Stomach (tissue), 9 donors: ENCODE data around the gene CDH2. TPM values are rescaled to one million over a fixed set of nuclear protein-coding genes. Genes with fewer than 3 reads are reported as not detected.

Source experiments
- DNase-seq, 2 donors: peaks; one replicate each; pipeline versions ENCODE4 v3.0.0 to v3.0.0-alpha.2; 2013 to 2019
- H3K27ac ChIP-seq, 5 donors: fragments of 200-600 bp in 4 of 5; sonication (generic) in 4 of 5; one replicate each; pipeline ENCODE4 v1.5.1; 2013 to 2019; ENCODE audit warnings: mild to moderate bottlenecking in 1 of 5, moderate library complexity in 1 of 5
- H3K27me3 ChIP-seq, 3 donors: fragments of 200-600 bp; sonication (generic); one replicate each; pipeline ENCODE4 v1.5.1; 2017 to 2019; ENCODE audit warnings: mixed run types in 1 of 3
- H3K36me3 ChIP-seq, 4 donors: fragments of 200-600 bp; sonication (generic); 1 replicate in 3 of 4; 2 replicates in 1 of 4; pipeline ENCODE4 v1.5.1; 2016 to 2019
- H3K4me1 ChIP-seq, 4 donors: fragments of 200-600 bp; sonication (generic); one replicate each; pipeline ENCODE4 v1.5.1; 2016 to 2019
- H3K4me3 ChIP-seq, 4 donors: fragments of 200-600 bp; sonication (generic) in 3 of 4; one replicate each; pipeline ENCODE4 v1.5.1; 2016 to 2019; ENCODE audit warnings: mild to moderate bottlenecking in 1 of 4
- H3K9me3 ChIP-seq, 4 donors: fragments of 200-600 bp; sonication (generic); one replicate each; pipeline ENCODE4 v1.5.1; 2016 to 2019
- CTCF ChIP-seq, 7 experiments: fragments of 450-650 bp in 4 of 7; fragments of 200-600 bp in 3 of 7; sonication (generic) in 3 of 7; IDR thresholded peaks; one replicate each; pipeline ENCODE4 v1.5.1; 2016 to 2019; ENCODE audit warnings: antibody characterized with exemption in 7 of 7, control low read depth in 2 of 7, mild to moderate bottlenecking in 1 of 7
- EP300 ChIP-seq: sonication (generic); formaldehyde crosslinking; IDR thresholded peaks from one replicate; pipeline ENCODE4 v1.6.1; 2017; ENCODE audit warnings: antibody characterized with exemption
- POLR2A ChIP-seq, 4 donors: fragments of 450-650 bp; IDR thresholded peaks; one replicate each; pipeline ENCODE4 v1.6.1; 2016; ENCODE audit warnings: antibody characterized with exemption in 4 of 4, control low read depth in 2 of 4, mild to moderate bottlenecking in 1 of 4, moderate library complexity in 1 of 4
- POLR2AphosphoS5 ChIP-seq, 3 donors: sonication (generic); formaldehyde crosslinking; IDR thresholded peaks; one replicate each; pipeline ENCODE4 v1.6.1; 2016; ENCODE audit warnings: antibody characterized with exemption in 3 of 3
- WGBS, 5 donors: extraction: QIAGEN DNeasy Blood & Tissue Kit in 3 of 5; methylation state at CpG; one replicate each; pipeline versions ENCODE4 v1.1.5 to v1.1.7; 2013 to 2018; 5-methylcytosine and 5-hydroxymethylcytosine counted together
- intact Hi-C: fragments of 100-400 bp; cut with DNase I; formaldehyde crosslinking; loops from one replicate; pipeline ENCODE4 v1.15.1; 2023; ENCODE audit warnings: low total_unique reads
- polyA plus RNA-seq, 3 donors: library from polyadenylated mRNA; stranded (reverse); fragments of 200-250 nt; gene quantifications; one replicate each; pipeline ENCODE4 v1.2.3, GENCODE V29; 2013
- total RNA-seq, 5 donors: library from RNA; depleted of rRNA; stranded (reverse); fragments of >200 nt; gene quantifications; one replicate each; pipeline versions ENCODE4 v1.1.0 to v1.2.3, GENCODE V29; 2014 to 2016
- donor health status: healthy with polysubstance abuse.
- donor health status: Bipolar disorder and iron deficiency.
- donor health status: healthy.

Gene CDH2
- total and polyA plus RNA-seq, 8 donors: 0.58 to 21.9 (median 5.7) TPM

DNA sequence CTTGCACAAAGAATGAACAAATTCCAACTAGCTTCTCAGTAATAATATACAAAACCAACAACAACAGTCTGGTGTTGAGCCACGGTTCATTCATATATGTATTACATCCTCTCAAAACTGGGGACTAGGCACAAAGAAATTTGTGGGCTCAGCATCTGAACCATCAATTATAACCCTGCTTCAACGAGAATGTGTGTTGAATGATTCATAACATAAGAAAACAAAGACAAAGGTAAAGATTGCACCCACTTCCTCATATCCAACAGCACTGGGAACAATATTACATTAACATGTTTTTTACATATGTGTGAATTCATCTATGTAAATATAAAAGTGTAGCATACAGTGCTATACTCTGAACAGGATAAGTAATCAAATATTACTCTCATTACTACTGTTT, 144.8 kb downstream of the CDH2 start:
- Histone ChIP-seq H3K4me3 (no peak overlapping the region), H3K9me3 (no peaks in the 10 kb centered on the region), H3K27ac (no peak overlapping the region), H3K36me3 (no peaks in the 10 kb centered on the region), H3K27me3 (no peaks in the 10 kb centered on the region), H3K4me1 (no peaks in the 10 kb centered on the region)
- WGBS, 5 donors: 39 to 53% (median 47%) methylated on average over 2 of the region's 2 CpGs
- DNase-seq: no peak
- intact Hi-C loops: no loop called here
- TF ChIP-seq EP300 (no peak), CTCF (IDR thresholded peaks at IDR 0.05) (no peak), POLR2A (IDR thresholded peaks at IDR 0.05) (no peak)

GRCh38 chr18:28030458-28030857, 146.5 kb downstream of the CDH2 start:
- intact Hi-C loops: no loop called here
- no peaks in the 10 kb centered on the region for H3K36me3 ChIP-seq
- no peak overlapping the region for H3K4me3 ChIP-seq
- no peaks in the 10 kb centered on the region for H3K4me1 ChIP-seq
- TF ChIP-seq POLR2AphosphoS5 (IDR thresholded peaks at IDR 0.05) (no peak), POLR2A (IDR thresholded peaks at IDR 0.05) (no peak), CTCF (IDR thresholded peaks at IDR 0.05) (no peak), EP300 (no peak)
- no peaks in the 10 kb centered on the region for H3K9me3 ChIP-seq
- WGBS, 5 donors: 88 to 96% (median 92%) methylated on average over 1 of the region's 1 CpG
- H3K27me3 ChIP-seq: no peaks in the 10 kb centered on the region
- no peak for DNase-seq
- no peak overlapping the region for H3K27ac ChIP-seq

DNA sequence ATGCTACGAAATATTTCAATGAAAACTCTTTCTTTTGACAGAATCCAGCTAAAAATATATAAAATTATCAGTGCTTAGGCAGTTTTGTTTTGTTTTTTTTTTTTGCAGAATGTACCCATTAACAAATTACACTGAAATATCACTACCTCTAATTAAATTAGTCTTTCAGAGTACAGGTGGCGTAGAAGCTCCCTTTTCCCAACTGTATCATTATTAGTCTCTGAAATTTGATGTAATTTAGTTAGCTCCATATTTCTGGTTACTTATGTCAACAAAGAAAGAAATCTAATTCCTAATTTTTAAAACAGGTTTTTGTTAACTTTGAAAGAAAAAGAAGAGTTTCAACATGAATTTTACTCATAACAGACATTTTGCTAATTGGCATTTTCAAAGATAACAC, 149.2 kb downstream of the CDH2 start:
- DNase-seq: no peak
- H3K4me3 ChIP-seq: no peak overlapping the region
- H3K4me1 ChIP-seq: no peaks in the 10 kb centered on the region
- H3K9me3 ChIP-seq: no peaks in the 10 kb centered on the region
- no peak overlapping the region for H3K27ac ChIP-seq
- no peaks in the 10 kb centered on the region for H3K27me3 ChIP-seq
- 84 to 91% (median 86%) methylated on average over 2 of the region's 2 CpGs for WGBS, 5 donors
- intact Hi-C loops: no loop called here
- TF ChIP-seq EP300 (no peak), POLR2A (IDR thresholded peaks at IDR 0.05) (no peak), CTCF (IDR thresholded peaks at IDR 0.05) (no peak), POLR2AphosphoS5 (IDR thresholded peaks at IDR 0.05) (no peak)
- no peaks in the 10 kb centered on the region for H3K36me3 ChIP-seq

DNA sequence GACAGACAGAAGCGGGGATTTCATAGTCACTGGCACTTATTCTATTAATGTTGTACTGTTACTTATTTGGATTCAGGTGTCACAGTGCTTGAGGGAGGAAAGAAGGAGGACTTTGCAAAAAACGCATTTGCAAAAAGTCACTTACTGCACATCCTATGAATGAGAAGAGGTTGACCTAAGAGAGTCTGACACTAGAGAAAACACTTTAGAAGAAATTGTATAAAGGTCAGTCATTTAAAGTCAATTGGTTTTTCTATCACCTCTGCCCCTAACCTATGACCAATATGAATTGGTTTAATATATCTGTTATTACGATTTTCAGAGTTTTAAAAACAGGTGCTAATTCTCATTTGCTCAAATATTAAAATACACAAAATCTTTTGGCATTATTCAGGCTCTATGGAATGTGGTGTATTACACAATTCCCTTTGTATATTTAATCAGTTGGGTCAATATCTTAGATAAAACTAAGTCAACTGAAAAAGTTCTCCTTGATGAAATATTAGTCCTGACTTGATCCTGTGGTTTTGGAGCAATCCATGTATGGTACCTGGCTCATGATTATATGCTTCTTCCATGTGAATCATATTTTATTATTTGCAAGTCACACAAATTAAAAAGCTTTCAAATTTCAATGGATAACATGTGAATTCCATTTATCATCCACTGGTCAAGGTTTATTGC, 157.4 kb downstream of the CDH2 start:
- intact Hi-C loops: no loop called here
- 45 to 66% (median 55%) methylated on average over 3 of the region's 3 CpGs for WGBS, 5 donors
- Histone ChIP-seq H3K27me3 (no peaks in the 10 kb centered on the region), H3K36me3 (no peaks in the 10 kb centered on the region), H3K4me1 (peaks cover 0 to 6% (median 2%) of the 10 kb centered on the region in 4 donors), H3K27ac (no peak overlapping the region), H3K9me3 (no peaks in the 10 kb centered on the region), H3K4me3 (no peak overlapping the region)
- no peak for TF ChIP-seq EP300
- TF ChIP-seq POLR2AphosphoS5 (IDR thresholded peaks at IDR 0.05): peak in 1 of 3 donors; percentile 31
- TF ChIP-seq CTCF (IDR thresholded peaks at IDR 0.05): no peak
- TF ChIP-seq POLR2A (IDR thresholded peaks at IDR 0.05): no peak
- DNase-seq: peak in 1 of 2 donors; percentile 11
